SKM-1 (cell line): ENCODE data around the gene RAB11FIP3.
"Not testable (repeated sequence)": the region's sequence is repeated elsewhere in the genome, so short reads cannot be mapped to it uniquely, and the experiment has no call there.

Experiments
- DNase-seq: peaks from one replicate; lab custom pipeline; 2025; ENCODE audit not compliant: unreplicated experiment; lab: John Stamatoyannopoulos, UW

RAB11FIP3 gene

GRCh38 chr16:466651-467050, 41.2 kb downstream of the RAB11FIP3 start:
- no peak for DNase-seq

GRCh38 chr16:467249-467871, 41.9 kb downstream of the RAB11FIP3 start:
- not testable (repeated sequence) for DNase-seq

GRCh38 chr16:468068-468821, 42.8 kb downstream of the RAB11FIP3 start:
- no peak for DNase-seq

- DNase-seq = not testable (repeated sequence)
These were observed 44.0 kb downstream of the RAB11FIP3 start for GRCh38 chr16:469459-469858.

- DNase-seq = no peak
These were observed 45.0 kb downstream of the RAB11FIP3 start for GRCh38 chr16:470418-470817.

- DNase-seq = no peak
These were observed 46.1 kb downstream of the RAB11FIP3 start for GRCh38 chr16:471353-472198.

GRCh38 chr16:472199-472504, 46.7 kb downstream of the RAB11FIP3 start:
- no peak for DNase-seq

- no peak for DNase-seq
These were observed 47.9 kb downstream of the RAB11FIP3 start for GRCh38 chr16:473046-474043.

GRCh38 chr16:474420-475122, 49.1 kb downstream of the RAB11FIP3 start:
- DNase-seq = no peak

- DNase-seq = no peak
These were observed 50.6 kb downstream of the RAB11FIP3 start for GRCh38 chr16:476039-476438.

- DNase-seq = no peak
These were observed 52.1 kb downstream of the RAB11FIP3 start for GRCh38 chr16:477301-478157.

GRCh38 chr16:478287-478686, 52.8 kb downstream of the RAB11FIP3 start:
- not testable (repeated sequence) for DNase-seq

GRCh38 chr16:482468-483185, 57.2 kb downstream of the RAB11FIP3 start:
- DNase-seq = no peak

GRCh38 chr16:483341-484075, 58.1 kb downstream of the RAB11FIP3 start:
- no peak for DNase-seq

GRCh38 chr16:489606-490005, 64.2 kb downstream of the RAB11FIP3 start:
- no peak for DNase-seq

- no peak for DNase-seq
These were observed 65.3 kb downstream of the RAB11FIP3 start for GRCh38 chr16:490768-491167.

- DNase-seq = no peak
These were observed 65.9 kb downstream of the RAB11FIP3 start for GRCh38 chr16:491220-491919.
